HTR-8/SVneo (cell line): ENCODE results near the gene MYO5B.
"Not testable (repeated sequence)": the region's sequence is repeated elsewhere in the genome, so short reads cannot be mapped to it uniquely, and the experiment has no call there.

ENCODE experiments used
- DNase-seq: peaks from one replicate; pipeline ENCODE4 v3.0.0; 2011; ENCODE audit warnings: low spot score, mixed read lengths; ENCODE audit not compliant: insufficient read length
- FAIRE-seq: peaks from 2 replicates; lab custom pipeline; 2011; peaks lifted over from hg19 to GRCh38; lab: Jason Lieb, UNC

MYO5B gene

GRCh38 chr18:49794743-49795142, 400.2 kb downstream of the MYO5B start:
- no peak for DNase-seq
- FAIRE-seq = no peak

GRCh38 chr18:49789560-49790134, 405.3 kb downstream of the MYO5B start:
- DNase-seq, FAIRE-seq: not testable (repeated sequence)

GRCh38 chr18:49788327-49788898, 406.5 kb downstream of the MYO5B start:
- DNase-seq = no peak

GRCh38 chr18:49786019-49786720, 408.8 kb downstream of the MYO5B start:
- DNase-seq (no peak), FAIRE-seq (no peak)

More at GRCh38 chr18:49788327-49788898, 406.5 kb downstream of the MYO5B start:
- no peak for FAIRE-seq

GRCh38 chr18:49784427-49785185, 410.3 kb downstream of the MYO5B start:
- DNase-seq (no peak), FAIRE-seq (no peak)

GRCh38 chr18:49783631-49784030, 411.3 kb downstream of the MYO5B start:
- not testable (repeated sequence) for DNase-seq, FAIRE-seq

- DNase-seq = no peak
Measured at GRCh38 chr18:49778826-49779465, 416.0 kb downstream of the MYO5B start.

More at GRCh38 chr18:49778826-49779465, 416.0 kb downstream of the MYO5B start:
- no peak for FAIRE-seq
